ENCODE measurements around the gene TCERG1.
A peak's percentile ranks its signal among the peaks of the same experiment; 100 is the strongest.

Gene TCERG1

GRCh38 chr5:146458894-146459293, 11.8 kb downstream of the TCERG1 start:
- DNase-seq = no peak

DNA sequence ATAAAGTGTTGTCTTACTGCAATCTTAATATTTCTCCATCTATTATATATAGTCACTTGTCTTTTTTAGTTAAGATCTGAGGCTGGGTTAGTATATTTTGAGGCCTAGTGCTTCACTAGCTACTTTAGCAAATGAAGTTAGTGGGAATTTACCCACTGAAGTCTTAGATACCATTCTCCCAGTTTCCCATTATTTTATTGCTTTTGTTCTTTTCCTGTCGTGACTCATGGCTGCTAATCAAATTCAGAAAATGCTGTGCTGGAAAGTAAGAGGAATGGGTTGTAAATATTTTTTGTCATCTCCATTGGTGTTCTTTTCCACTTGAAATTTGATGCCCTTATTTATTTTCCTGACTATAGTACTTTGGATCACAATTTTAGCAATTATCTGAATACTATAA, 14.2 kb downstream of the TCERG1 start:
- DNase-seq = no peak

DNA sequence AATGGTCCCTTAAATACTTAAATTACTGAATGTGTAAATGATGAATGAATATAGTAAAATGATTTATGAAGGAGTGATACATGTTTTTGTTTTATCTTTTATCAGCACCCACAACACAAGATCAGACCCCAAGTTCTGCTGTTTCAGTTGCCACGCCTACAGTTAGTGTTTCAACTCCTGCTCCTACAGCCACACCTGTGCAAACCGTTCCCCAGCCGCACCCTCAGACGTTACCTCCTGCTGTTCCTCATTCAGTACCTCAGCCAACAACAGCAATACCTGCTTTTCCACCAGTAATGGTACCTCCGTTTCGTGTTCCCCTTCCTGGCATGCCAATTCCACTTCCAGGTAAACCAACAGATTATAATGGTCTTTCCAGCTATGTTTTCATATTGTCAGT, 16.3 kb downstream of the TCERG1 start:
- no peak for DNase-seq

DNA sequence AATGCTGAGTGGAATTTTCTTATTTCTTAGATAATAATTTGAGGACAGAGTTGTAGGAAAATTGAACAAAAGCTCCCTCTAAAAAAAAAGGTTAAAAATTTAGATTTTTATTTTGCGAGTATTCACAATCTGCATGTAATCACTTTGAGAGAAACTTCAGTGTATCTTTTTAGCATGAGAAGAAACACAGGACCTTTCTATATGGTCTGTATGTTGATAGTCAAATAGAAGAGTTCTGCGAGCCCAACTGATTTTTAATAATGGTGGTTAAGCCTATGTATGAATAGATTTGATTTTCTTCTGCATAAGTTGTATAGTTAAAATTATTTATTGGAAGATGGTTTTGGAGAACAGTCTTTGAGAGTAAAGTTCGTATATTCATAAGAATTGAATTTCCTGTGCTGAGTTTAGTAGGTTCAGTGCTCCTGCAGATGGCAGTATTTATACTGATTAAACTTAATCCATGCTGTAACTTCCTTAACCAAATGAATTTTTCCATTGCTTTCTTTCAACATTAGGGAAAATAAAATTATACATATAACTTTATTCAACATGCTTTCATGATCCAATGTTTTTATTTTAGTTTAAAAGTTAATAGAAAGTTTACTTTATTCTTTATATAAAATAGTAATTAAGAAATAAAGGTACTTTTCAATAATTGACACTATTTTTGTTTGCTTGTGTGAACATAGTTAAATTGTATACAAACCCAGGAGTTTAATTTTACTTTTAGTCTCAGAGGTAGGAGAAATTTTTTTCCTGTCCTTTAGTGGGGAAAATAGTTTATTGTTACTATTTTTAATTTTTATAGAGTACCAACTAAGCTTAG, 19.6 kb downstream of the TCERG1 start:
- DNase-seq = peak; percentile 28

GRCh38 chr5:146467760-146468159, 20.6 kb downstream of the TCERG1 start:
- no peak for DNase-seq

GRCh38 chr5:146474065-146474464, 26.9 kb downstream of the TCERG1 start:
- peak; percentile 61 for DNase-seq

- no peak for DNase-seq
These were observed 28.2 kb downstream of the TCERG1 start for GRCh38 chr5:146475190-146475780.

DNA sequence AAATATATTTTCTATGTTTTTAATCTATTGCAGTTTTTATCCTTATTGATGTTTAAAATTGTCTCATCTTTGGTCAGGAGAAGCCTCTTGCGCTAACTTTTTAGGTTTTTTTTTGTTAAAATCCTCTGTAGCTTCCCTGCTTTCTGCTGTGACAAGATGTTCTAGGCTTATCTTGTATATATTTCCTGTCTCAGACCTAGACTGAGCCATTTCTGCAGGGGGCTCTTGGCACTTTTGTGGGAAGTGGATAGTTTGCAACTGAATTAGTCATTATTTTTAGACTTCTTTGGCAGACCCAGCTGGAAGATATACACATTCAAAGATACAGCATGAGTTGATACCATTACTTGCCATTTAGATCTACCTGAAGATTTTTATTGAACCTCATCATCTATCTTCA, 28.8 kb downstream of the TCERG1 start:
- no peak for DNase-seq

DNA sequence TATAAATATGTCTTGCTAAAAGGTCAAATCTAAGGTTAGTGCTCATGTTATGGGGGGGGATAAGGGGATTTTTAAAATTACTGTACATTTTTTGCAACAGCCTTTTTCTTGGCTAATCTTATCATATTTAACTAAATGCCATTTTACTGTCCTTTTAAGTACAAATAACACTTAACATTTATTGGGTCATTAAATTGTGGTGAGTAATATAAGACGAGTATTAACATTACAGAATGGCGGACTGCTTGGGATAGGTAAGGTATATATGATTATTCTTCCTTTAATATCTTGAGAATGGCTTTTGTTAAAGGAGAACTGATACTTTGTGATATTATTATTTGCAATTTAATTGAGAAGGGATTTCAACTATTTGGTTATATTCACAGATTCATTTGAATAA, 35.6 kb downstream of the TCERG1 start:
- DNase-seq = no peak

- no peak for DNase-seq
These were observed 37.7 kb downstream of the TCERG1 start for GRCh38 chr5:146484714-146485391.

DNA sequence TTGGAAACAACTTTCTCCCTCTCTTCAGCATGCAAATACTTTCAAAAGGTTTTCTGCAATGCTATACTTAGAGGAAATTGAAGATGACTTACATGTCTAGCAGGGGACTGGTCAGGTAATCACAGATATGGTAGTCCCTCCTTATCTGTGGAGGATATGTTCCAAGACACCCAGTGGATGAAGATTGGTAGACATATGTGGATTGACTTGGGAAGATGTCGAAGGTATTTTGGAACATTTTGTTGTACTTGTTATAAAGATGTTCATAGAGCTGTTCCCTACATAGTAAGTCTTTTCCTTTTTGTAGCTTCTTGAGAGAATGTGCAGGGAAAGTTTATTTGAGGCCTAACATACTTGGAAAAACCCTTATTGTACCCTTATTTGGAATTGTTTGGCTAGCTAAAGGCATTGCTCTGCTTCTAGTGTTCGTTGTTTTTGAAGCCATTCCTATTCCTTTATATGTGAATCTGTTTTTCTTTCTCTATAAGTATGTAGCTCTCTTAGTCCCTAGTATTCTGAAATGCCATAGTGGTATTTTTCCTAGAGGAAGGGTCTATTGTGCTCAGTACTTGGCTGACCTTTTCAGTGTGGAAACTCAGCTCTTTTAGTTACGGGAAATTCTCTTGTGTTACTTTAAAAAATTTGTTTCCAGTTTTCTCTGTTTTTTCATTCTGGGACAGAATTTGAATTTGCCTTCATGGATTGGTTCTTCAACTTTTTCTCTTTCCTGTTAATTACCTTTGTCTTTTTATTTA, 43.1 kb downstream of the TCERG1 start:
- no peak for DNase-seq

DNA sequence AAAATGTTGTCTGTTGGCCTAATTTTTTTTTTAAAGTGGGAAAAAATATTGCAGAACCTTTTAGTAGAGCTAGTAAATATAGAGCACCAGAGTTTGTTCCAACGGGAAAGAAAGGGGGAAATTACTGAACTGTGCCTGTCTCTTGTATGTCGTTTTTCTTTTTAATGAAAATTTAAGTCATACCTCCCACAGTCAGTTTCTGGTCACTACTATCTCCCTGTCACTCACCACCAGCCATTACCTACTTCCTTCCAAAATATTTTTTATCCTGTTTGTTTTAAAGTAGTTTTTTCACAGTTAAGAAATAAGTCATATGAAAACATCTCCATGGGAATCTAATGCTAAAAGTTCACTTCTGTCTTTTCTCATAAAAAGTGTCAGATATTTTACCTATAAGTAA, 47.5 kb downstream of the TCERG1 start:
- no peak for DNase-seq

DNA sequence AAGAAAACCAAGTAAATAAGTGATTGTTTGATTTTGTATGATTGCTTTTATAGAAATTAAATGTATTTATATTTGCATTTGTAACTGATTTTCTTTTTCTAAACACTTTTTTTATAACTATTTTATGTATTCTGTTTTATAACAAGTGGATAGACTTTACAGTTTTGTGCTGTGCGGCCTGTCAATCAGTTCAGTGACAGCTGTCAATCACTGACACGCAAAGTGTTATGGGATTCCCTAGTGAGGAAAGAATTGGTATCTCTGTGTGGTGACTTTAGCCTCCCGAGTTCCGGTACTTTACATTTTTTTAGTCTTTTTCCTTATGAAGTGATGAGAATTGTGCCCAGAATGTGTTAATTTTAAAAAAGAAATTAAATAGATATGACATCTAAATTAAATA, 52.5 kb downstream of the TCERG1 start:
- DNase-seq = no peak

- DNase-seq = no peak
These were observed 60.3 kb downstream of the TCERG1 start for GRCh38 chr5:146507428-146507827.

DNA sequence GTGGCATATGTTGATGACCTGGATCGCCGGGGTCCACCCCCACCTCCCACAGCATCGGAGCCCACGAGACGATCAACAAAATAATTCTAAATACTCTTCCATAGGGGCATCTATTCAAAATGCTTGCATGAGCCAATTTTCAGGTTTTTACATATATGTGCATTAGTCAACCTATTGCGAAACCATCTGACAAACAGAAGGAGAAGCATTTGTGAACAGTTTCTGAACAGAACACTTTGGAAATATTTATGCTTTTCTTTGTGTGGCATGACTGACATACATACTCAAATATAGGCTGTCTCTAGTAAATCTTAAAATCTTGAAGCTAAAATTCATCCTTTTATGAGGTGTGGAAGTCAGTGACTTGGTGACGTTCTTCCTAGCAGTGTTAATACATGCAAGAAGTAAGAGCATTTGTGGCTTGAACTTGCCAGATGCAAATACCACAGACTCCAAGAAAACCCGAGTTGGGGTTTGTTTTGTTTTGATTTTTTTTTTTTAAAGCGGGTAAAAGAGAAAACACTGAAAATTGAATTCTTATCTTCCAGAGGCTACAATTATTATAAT, 63.5 kb downstream of the TCERG1 start:
- no peak for DNase-seq

DNA sequence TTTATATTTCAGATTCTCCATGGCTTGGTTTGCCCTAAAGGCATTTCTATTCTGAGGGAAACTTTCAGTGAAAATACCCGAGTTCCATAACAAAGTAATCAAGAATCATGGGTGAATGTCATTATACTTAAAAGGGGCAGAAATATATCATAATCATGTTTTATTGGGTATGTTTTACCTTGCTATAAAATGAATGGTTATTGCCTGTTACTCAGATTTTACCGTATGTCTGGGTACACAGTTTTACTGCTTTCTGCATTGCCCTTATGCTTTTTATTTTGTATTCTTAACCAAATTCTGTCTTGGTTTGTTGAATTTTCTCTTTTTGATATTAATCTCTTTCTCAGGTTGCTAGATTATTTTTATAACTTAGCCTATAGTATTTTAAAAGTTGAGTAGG, 66.3 kb downstream of the TCERG1 start:
- no peak for DNase-seq

- DNase-seq = no peak
These were observed 67.4 kb downstream of the TCERG1 start for GRCh38 chr5:146514575-146514974.

DNA sequence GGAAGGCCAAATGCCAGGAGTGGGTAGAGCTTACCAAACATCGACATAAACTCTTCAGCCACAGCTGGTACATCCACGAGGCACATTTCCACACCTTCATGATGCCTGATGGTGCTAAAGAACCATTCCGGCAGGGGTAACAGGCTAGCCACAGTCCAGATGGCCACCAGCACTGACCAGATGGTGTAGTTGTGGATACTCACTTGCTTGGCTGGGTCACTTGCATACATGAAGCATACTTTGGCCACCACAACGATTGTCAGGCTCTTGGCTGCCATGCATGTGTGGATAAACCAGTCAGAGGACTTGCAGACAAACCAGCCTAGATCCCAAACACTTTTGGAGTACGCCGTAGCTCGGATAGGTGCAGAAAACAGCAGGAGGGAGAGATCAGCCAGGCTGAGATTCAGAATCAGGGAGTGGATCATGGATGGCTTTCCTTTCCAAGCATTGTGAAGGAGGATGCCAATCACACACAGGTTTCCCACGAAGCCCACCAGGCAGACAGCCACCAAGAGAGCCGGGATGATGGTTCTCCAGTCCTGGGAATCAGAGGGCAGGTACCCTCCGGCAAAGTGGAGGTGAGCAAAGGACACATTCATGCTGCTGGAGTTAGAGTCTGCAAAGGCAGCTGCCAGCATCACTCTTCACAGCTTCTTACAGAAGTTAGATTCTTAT, 68.5 kb downstream of the TCERG1 start:
- no peak for DNase-seq

DNA sequence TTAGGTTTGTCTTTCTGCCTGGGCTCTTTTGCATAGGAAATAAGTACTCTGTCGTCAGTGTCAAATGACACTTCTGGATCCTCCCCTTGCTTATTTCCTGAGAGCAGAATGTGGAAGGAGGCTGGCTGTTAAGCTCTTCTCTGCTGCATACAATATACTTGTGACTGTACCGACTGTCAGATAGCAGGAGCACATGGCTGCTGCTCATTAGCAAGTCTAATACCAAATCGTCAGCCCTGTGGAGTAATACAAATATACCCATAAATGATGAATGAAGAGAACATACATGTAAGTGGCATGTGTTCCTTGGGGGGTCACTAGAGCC, 69.0 kb downstream of the TCERG1 start, which contains the start of gene GPR151:
Gene GPR151 (minus strand): TSS at position 40 of the 325 bp plus-strand sequence. CDS start 77 bp downstream, outside the sequence.
- DNase-seq = no peak

DNA sequence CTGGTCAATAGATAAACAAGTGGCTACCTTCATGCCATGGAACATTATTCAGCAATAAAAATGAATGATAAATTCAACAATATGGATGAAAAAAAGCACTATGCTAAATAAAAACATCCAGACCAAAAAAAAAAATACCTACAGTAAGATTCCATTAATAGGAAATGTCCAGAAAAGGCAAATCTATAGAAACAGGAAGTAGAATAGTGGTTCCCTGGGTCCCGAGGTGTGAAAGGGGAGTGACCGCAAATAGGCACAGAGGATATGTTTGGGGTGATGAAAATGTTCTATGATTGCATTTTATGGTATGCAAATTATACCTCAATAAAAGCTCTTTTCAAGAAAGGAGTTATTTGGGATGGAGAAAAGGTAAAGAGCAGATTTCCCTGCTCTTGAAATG, 72.4 kb downstream of the TCERG1 start:
- DNase-seq = no peak

GRCh38 chr5:146520731-146521130, 73.6 kb downstream of the TCERG1 start:
- no peak for DNase-seq

- DNase-seq = no peak
These were observed 74.4 kb downstream of the TCERG1 start for GRCh38 chr5:146521403-146522106.

Data from GF-D8 (cell line).